LoVo (cell line): ENCODE results near the gene IL7R.
"Not testable (repeated sequence)": the region's sequence is repeated elsewhere in the genome, so short reads cannot be mapped to it uniquely, and the experiment has no call there.

Experiments
- DNase-seq: peaks from one replicate; pipeline ENCODE4 v3.0.0-alpha.2; 2016; ENCODE audit warnings: low spot score

IL7R gene

DNA sequence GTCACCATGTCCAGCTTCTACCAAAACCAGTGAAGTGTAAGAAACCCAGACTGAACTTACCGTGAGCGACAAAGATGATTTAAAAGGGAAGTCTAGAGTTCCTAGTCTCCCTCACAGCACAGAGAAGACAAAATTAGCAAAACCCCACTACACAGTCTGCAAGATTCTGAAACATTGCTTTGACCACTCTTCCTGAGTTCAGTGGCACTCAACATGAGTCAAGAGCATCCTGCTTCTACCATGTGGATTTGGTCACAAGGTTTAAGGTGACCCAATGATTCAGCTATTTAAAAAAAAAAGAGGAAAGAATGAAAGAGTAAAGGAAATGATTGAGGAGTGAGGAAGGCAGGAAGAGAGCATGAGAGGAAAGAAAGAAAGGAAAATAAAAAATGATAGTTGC is 19.8 kb downstream of the IL7R start:
- DNase-seq: no peak

- DNase-seq: peak; percentile 73
These were observed 20.2 kb downstream of the IL7R start for GRCh38 chr5:35876922-35877321.

DNA sequence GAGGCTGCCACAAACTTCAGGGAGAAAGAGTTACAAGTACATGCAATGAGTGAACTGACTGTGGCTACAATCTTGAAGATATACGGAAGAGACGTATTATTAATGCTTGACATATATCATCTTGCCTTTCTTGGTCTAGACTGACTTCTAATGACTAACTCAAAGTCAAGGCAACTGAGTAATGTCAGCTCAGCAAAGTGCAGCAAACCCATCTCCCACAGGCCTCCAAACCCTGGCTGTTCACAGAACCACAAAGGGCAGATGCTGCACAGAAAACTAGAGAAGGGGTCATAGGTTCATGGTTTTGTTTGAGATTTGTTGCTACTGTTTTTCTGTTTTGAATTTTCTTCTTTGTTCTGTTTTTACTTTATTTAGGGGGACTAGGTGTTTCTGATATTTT is 21.0 kb downstream of the IL7R start:
- no peak for DNase-seq

GRCh38 chr5:35878079-35878478 is 21.4 kb downstream of the IL7R start:
- DNase-seq: no peak

GRCh38 chr5:35879096-35879495 is 22.4 kb downstream of the IL7R start:
- no peak for DNase-seq

DNA sequence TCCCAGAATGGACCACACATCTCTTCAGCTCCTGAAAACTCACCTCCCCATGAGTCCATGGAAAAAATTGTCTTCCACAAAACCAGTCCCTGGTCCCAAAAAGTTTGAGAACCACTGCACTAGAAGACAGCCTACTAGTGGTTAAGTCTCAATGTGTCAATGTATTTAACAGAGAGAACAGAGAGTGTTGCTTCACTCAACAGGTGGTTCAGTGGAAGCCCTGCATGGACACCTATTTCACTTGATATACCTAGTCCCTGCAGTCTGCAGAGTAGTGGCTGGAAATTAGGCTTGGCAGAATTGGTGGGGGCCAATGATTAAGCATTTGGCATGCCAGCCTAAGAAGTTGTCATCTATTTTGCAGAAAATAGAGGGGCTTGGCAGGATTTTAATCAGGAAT is 23.0 kb downstream of the IL7R start:
- DNase-seq: no peak

DNA sequence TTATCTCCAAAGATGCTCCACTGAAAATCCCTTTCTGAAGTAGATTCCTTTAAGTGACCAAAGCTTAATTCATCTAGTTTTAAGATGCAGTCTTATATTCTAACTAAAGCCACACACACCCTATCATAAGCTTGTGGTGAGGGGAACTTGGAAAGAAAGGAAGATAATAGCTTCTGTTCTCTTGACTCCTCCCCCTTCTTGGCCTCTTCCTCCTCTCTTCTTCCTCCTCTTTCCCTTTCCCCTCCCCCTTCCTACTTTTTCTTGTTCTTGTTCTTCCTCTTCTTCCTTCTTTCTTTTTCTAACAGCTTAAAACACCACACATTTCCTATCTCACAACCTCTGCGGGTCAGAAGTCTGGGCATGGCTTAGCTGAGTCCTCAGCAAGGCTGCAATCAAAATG is 23.5 kb downstream of the IL7R start:
- DNase-seq: no peak

GRCh38 chr5:35881758-35882157 is 25.1 kb downstream of the IL7R start:
- no peak for DNase-seq

- peak; percentile 46 for DNase-seq
These were observed 27.6 kb downstream of the IL7R start for GRCh38 chr5:35884191-35884769.

- DNase-seq: no peak
These were observed 28.1 kb downstream of the IL7R start for GRCh38 chr5:35884773-35885172.

- no peak for DNase-seq
These were observed 29.7 kb downstream of the IL7R start for GRCh38 chr5:35886381-35886780.

DNA sequence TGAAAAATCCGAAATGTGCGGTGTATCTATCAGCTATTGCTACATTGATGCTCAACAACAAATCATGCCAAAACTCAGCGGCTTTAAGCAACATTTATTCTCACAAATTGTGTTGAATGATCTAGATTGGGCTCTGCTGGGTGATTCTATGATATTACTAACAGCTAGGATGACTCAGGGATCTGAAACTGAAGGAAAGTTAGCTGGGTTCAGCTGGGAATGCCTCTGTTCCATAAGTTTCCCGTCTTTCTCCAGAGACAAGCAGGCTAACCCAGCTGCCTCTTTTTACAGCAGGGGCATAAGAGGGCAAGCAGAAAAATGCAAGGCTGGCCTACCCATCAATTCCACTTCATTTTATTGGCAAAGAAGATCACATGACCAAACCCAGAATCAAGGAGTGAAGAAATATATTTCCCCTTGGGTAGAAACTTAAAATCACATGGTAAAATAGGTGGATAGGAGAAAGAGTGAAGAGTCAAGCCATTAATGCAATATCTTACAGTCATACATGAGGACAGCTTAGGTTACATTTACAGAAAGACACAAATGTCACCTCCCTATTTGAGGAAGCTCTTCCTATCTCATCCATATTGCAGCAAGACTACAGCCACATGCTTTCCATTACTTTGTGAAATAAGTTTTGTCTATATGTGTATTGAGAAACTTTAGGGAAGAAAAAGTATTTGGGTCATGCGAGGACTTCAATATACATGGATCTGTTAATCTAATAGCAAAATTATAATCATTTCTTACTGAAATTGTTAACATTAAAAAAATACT is 30.8 kb downstream of the IL7R start:
- DNase-seq: no peak

- DNase-seq: no peak
These were observed 33.6 kb downstream of the IL7R start for GRCh38 chr5:35890021-35891020.

GRCh38 chr5:35892799-35893198 is 36.1 kb downstream of the IL7R start:
- not testable (repeated sequence) for DNase-seq

DNA sequence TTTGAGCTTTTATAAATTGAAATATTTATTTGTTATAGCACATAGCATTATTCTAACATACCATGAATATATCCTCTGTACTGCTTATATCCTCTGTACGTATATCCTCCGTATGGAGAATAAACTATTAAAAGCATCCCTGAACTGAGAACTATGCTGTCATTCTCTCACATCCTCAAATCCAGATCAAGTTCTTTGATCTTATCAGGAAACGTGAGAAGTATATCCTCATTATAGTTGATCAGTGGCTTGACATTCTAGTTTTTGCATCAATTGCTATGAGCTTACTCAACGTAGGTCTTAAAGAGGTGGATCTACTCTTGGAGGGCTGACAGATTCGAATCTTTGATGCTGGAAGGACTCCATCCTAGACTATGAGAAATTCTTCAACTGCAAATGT is 37.4 kb downstream of the IL7R start:
- no peak for DNase-seq

GRCh38 chr5:35898952-35899660 is 42.4 kb downstream of the IL7R start:
- DNase-seq: no peak

DNA sequence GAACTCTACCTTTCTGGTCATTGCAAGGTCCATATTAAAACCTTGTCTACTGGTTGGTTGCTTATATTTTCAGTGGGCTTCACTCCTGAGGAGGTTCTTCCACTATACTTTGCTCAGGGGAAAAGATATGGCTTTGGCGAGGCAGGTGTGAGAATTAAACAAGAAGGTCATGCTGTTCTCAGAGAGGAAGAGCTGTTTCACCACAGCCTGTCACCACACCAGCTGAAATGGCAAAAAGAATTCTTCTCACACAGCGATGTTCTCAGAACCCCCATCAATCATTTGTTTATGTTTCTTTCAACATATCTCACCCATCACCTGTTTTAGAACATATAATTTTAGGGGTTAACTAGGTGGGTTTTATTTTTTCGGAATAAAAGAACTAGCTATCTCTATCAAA is 43.1 kb downstream of the IL7R start:
- no peak for DNase-seq

DNA sequence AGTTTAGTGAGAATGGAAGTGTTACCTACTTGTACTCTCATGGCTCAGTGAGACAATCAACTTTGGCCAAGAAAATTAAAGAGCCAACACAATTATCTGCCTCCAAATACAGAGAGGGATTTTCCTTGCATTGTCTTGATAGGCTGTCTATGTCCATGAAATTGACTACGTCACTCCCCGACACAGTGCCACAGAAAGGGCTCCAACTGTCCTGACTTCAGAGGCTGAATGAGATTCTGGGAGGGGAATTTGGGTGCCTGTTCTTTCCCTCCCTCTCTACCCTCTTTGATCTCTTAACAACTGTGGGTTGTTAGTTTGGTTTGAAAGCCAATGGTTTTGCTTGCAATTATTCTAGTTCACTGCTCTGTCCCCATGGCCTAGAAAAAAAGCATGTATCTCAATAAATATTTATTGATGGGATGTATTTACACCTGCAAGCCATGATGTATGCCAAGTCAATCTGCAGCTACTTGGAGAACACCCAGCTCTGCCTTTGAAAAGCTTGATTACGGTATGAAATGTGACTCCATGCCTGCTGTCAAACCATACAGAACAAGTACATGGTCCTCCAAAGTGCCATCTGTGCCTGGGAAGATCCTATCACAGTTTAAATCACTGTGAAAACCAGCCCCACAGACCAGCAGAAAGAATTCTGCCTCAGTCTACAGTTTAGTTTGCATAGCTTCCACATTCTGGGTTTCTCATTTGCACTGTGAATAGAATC is 44.4 kb downstream of the IL7R start:
- no peak for DNase-seq

GRCh38 chr5:35902046-35902672 is 45.5 kb downstream of the IL7R start:
- no peak for DNase-seq

GRCh38 chr5:35903631-35904203 is 47.0 kb downstream of the IL7R start:
- DNase-seq: no peak
